NOMO-1 treated with dmso at 0.1 percent for 144 hours (cell line): ENCODE data around the gene GFI1B.
A peak's percentile ranks its signal among the peaks of the same experiment; 100 is the strongest.

ENCODE experiments used
- DNase-seq: peaks from one replicate; lab custom pipeline; 2025; ENCODE audit not compliant: unreplicated experiment; lab: John Stamatoyannopoulos, UW

Gene GFI1B

GRCh38 chr9:132978451-132979131 lies at the start of gene GFI1B:
TSS of gene GFI1B (plus strand) at chr9:132978694. CDS start at chr9:132986679, 7,985 bp downstream.
- DNase-seq: no peak

GRCh38 chr9:132931178-132931735 lies 47.2 kb upstream of the GFI1B start:
- DNase-seq: no peak

GRCh38 chr9:132935026-132935425 lies 43.5 kb upstream of the GFI1B start:
- no peak for DNase-seq

GRCh38 chr9:132937463-132937901 lies 41.0 kb upstream of the GFI1B start:
- no peak for DNase-seq

GRCh38 chr9:132939169-132939568 lies 39.3 kb upstream of the GFI1B start:
- DNase-seq: no peak

- no peak for DNase-seq
Measured at GRCh38 chr9:132942541-132943182, 35.8 kb upstream of the GFI1B start.

- DNase-seq: peak; percentile 2
Measured at GRCh38 chr9:132943651-132944293, 34.7 kb upstream of the GFI1B start.

- DNase-seq: peak; percentile 95
Measured at GRCh38 chr9:132944294-132945185, 34.0 kb upstream of the GFI1B start, which contains the start of gene TSC1. TSS of gene TSC1 (minus strand) at chr9:132944616. CDS start at chr9:132928872, 15,744 bp downstream.

GRCh38 chr9:132945186-132946130 lies 33.0 kb upstream of the GFI1B start:
- DNase-seq: no peak

GRCh38 chr9:132946211-132946610 lies 32.3 kb upstream of the GFI1B start:
- no peak for DNase-seq

GRCh38 chr9:132946631-132947295 lies 31.7 kb upstream of the GFI1B start:
- no peak for DNase-seq

- no peak for DNase-seq
Measured at GRCh38 chr9:132947756-132948155, 30.7 kb upstream of the GFI1B start.

GRCh38 chr9:132948482-132949050 lies 29.9 kb upstream of the GFI1B start:
- no peak for DNase-seq

GRCh38 chr9:132949709-132950108 lies 28.8 kb upstream of the GFI1B start:
- DNase-seq: no peak

GRCh38 chr9:132955123-132955522 lies 23.4 kb upstream of the GFI1B start:
- DNase-seq: no peak

- no peak for DNase-seq
Measured at GRCh38 chr9:132955768-132956167, 22.7 kb upstream of the GFI1B start.

- no peak for DNase-seq
Measured at GRCh38 chr9:132957805-132958204, 20.7 kb upstream of the GFI1B start.

- DNase-seq: no peak
Measured at GRCh38 chr9:132961002-132961401, 17.5 kb upstream of the GFI1B start.

- DNase-seq: no peak
Measured at GRCh38 chr9:132965478-132965877, 13.0 kb upstream of the GFI1B start.
